HG02885 (cell line): Measurements from ENCODE around the gene TSPAN17.
A peak's percentile ranks its signal among the peaks of the same experiment; 100 is the strongest.

Source experiments
- ATAC-seq: cut with Tn5 transposase; IDR thresholded peaks from one replicate; pipeline ENCODE4 v1.9.1; 2021; ENCODE audit warnings: mild to moderate bottlenecking; ENCODE audit not compliant: unreplicated experiment, poor library complexity

Gene TSPAN17

DNA sequence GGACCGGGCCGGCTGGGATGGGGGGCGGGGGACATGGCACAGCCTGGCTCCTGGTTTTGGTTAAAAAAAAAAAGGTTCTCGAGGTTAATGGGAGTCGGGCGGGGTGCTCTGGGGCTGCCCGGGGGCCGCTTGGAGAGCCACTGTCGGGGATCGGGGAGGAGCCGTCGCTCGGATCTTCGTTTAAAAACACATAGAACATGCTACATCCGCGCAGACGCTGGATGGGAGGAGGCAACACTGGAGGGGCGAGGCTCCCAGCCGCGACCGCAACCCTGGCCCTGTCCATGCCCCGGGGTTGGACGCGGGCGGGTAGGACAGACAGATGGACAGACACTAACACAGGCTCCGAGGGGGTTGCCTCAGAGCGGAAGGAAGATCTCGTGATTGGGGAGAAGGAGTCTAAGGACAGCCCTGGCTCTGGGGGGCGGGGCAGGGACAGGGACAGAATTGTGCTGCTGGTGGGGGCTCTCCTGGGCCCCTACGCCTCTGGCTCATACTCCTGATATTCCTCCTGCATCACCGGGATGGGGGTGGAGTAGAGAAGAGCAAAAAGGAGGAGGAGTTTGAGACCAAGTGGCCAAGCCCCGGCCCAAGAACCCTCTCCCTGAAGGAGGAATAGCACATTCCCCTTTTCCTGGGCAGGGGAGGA is 26.8 kb upstream of the TSPAN17 start:
- no peak for ATAC-seq

GRCh38 chr5:176621661-176622079 is 25.6 kb upstream of the TSPAN17 start:
- no peak for ATAC-seq

- no peak for ATAC-seq
Observed at GRCh38 chr5:176624142-176624541, 23.1 kb upstream of the TSPAN17 start.

DNA sequence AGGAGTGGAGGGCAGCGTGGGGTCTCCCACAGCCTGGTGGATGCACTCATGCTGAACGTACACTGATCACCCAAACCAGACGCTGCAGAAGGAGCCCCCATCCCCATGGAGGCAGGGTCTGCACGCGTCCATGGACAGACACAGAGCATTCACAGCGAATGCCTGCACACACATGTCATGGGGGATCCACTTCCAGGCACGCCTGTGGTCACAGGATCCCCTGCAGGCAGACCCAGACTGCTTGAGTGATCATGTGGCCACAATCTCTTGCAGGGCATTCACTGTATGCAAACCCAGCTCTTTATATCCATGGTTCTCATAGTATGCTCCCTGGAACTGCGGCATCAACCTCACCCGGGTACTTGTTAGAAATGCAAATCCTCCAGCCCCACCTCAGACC is 22.3 kb upstream of the TSPAN17 start:
- ATAC-seq: no peak

GRCh38 chr5:176625512-176625911 is 21.8 kb upstream of the TSPAN17 start:
- ATAC-seq: no peak

DNA sequence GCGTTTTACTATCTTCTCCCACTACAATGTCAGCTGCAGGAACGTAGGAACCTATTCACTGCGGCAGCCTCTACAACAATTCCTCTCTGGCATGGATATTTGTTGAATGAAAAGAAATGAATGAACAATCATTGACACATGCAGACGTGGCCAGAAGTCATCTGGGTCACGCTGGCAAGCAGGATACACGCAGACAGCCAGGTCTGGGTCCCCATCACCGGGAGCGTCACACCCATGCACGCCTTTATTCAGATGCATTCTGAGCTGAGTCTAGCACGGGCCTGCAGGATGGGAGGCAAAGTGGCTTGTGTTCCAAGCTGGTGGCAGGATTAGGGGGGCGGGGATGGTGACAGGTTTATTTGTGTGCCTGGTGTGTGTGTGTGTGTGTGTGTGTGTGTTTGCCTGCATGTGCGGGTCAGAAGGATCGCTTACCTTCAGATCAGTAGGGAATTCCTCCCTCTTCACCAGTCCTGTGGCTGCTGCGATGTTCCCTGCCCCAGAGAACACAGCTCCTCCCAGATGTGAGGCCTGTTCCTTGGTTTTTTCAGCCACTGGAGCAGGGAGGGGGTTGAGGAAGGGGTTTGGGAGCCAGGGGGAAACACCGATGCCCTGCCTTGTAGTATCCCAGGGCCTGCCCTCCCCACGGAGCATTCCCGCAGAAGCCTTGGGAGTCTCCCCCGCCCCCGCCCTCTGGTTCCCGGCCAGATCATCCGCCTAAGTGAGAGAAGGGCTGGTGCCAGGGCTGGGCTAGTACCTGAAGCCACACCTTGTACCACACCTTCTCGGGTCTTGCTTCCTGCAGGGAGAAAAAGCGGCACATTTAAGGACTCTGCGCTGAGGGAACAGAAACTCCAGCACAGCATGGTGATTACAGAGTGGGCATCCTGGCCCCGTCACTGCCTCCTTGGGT is 21.1 kb upstream of the TSPAN17 start:
- ATAC-seq: no peak

- ATAC-seq: no peak
Observed at GRCh38 chr5:176626876-176627236, 20.4 kb upstream of the TSPAN17 start.

DNA sequence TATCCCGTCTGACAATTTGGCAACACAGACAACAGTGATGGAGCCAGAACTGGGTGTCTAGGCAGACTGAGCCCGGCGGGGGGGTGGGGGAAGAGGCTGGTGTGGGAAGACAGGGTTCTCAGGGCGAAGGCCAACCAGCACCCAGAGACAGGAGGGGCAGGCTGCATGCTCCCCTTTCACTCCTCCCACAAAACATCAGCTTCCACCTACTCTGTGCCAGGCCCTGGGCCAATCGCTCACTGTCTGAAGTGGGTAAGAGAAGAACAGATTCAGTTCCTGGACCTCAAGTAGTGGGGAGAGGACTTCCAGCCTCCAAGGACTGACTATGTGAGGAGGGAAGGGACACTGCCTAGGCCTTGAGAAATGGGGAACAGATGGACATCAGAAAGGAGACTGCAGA is 19.7 kb upstream of the TSPAN17 start:
- no peak for ATAC-seq

DNA sequence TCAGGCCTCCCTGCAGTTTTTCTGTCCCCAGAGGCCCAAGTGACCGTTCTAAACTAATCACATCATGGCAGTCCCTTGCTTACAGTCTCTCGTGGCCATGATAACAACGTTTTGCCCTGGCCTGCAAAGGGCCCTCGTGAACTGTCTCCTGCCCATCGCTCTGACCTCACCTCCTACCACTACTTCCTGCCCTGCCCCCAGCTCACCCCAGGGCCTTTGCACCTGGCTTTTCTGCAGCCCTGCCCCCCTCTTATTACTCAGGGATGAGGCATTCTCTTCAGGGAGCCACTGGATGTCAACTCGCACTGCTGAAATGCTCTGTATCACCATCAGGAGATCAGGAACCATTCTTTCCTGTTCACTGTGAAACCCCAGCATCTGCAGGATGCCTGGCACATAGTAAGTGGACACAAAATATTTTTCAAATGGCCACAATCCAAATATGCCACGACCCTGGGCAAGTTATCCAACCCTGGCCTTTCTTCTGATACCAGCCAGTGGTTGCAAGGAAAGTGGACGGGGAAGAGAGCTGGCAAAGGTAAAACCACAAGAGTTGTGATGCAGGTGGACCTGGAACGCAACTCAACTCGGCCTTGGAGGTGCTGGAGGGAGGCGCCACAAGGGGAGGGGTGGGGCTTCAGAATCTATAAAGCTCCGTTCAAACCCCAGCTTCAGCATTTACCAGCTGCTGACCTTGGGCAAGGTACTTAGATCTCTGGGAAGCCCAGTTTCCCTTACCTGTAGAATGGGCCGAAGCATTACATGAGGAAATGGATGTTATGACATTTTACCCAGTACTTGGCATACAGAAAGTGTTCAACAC is 18.7 kb upstream of the TSPAN17 start:
- no peak for ATAC-seq

- ATAC-seq: no peak
Observed at GRCh38 chr5:176629317-176629852, 17.9 kb upstream of the TSPAN17 start.

DNA sequence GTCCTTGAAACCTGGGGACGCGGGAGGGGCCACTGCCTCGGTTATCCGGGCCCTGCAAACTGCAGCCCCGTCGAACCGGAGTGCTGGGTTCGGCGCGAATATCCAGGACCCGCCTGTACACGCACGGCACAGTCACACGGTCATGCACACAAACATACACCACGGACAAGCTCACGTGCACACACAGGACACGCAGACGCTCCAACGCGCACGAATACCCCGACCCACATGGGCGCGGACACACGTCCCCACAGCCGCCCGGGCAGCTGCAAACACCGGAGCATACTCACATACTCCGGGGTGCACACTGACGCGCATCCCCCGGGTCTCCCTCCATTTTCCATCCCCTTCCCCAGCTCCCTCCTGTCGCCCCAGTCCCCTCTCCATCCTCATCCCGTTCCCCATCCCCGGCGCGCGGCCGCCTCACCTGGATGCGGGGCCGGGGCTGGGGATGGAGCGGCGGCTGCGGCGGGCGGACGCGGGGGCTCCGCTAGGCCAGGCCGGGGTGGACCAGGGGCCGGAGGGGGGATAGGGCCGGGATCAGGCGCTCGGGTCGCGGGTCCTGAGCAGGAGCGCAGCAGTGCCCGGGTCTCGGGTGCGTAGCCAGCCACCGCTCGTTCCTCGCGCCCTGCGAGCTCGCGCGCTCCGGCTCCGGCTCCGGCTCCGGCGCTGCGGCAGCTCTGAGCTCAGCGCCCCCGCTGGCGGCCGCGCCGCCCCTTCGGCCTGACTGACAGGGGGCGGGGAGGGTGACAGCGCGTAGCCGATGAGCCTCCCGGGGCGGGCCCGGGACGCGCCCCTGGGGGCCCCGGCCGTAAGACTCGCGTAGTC is 17.2 kb upstream of the TSPAN17 start, which contains the start of the genes EIF4E1B and SNCB:
TSS of gene EIF4E1B (plus strand) at position 823 of the 828 bp plus-strand sequence. CDS start 12,113 bp downstream, outside the sequence.
TSS of gene SNCB (minus strand) at position 682 of the 828 bp plus-strand sequence. CDS start 880 bp downstream, outside the sequence.
- ATAC-seq: peak; percentile 73

DNA sequence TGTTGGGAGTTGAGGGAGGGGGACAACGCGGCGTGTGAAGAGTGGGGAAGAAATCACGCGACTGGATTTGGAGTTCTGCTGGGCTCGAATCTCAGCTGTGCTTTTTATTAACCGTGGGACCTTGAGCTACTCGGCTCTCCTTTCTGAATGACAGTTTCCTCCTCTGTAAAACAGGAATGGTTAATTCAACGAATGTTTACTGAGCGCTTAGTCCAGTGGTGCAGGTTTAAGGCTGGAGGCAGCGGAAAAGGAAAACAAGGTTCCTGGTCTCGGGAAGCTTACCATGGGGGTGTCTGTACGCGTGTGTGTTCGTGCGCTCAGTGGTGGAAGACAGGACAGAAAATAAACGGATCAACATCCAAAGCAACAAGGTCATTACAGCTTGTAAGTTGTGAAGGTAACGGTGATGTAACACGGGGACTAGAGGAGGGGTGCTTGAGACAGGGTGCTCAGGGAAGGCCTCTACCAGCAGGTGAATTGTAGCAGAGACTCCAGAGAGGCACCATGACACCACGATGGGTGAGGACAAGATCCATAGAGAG is 16.5 kb upstream of the TSPAN17 start:
- no peak for ATAC-seq

DNA sequence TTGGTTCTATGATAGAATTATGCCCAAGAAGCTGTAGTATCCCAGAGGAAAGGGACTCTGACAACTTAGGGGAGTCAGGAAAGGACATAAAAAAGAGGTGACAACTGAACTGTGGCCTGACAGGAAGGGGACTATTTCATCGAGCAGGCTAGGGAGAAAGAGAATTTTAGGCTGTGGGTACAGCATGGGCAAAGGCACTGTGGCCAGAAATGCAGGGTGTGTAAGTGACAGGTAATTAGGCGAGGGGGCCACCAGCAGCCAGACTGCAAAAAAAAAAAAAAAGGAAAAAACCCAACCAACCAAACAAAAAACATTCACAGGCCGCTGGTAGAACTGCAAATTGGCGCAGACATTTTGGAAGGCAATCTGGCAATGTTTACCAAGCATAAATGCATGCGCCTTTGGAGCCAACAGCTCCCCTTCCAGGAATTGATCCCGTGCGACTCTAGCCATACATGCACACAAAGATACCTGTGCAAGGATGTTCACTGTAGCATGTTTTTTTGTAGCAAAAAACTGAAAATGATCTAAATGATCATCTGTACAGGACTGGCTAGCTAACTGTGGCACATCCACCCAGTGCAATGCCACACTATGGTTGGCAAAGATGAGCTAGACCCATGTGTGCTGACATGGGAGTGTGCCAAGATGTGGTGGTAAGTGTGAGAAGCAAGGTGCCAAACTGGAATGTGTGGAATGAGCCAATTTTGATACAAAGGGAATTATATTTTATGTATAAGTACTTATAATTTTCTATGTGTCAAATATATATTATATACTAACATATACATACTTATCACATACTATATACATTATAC is 15.7 kb upstream of the TSPAN17 start:
- ATAC-seq: no peak

GRCh38 chr5:176632745-176633144 is 14.5 kb upstream of the TSPAN17 start:
- ATAC-seq: no peak

DNA sequence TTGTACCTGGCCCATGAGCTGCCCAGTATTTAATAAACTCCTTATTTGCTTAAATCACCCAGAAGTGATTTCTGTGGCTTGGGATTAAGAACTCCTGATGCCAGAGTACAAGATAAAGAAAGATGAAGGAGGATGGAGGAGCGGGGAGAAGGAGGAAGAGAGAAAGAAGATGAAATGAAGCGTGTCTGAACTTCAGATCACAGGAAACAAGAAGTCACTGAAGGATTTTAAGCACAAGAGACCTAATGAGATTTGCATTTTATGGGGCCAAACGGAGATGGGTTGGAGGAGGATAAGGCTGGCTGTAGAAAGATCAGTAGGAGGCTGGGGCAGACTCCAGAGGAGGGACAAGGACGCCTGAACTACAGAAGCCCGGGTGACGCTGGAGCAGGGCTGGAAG is 13.7 kb upstream of the TSPAN17 start:
- no peak for ATAC-seq

DNA sequence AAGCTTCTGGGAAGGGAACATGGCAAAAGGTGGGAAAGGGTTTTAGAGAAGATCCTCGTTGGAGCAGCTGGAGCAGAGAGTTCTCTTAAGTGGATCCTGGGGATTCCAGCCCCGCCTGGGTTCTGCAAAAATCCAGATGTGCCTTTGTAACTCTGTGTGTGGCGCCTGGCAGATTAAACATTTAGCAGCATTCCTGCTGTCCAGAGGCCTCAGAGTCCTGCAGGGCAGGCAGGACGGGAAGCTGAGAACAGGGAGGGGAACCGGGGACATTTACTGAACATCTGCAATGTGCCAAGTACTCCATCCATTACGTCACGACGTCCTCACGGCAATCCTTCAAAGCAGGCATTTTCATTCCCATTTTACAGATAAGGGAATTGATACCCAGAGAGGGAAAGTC is 10.9 kb upstream of the TSPAN17 start:
- ATAC-seq: no peak

- no peak for ATAC-seq
Observed at GRCh38 chr5:176637556-176637955, 9.7 kb upstream of the TSPAN17 start.

- ATAC-seq: no peak
Observed at GRCh38 chr5:176638437-176638836, 8.8 kb upstream of the TSPAN17 start.
